ENCODE data around the gene NRIP1.

Gene NRIP1

GRCh38 chr21:15098181-15098580 is 33.4 kb upstream of the NRIP1 start:
- TF ChIP-seq CTCF (IDR thresholded peaks at IDR 0.05): no peak
- no peaks in the 10 kb centered on the region for H3K36me3 ChIP-seq

GRCh38 chr21:15097580-15097979 is 32.8 kb upstream of the NRIP1 start:
- H3K4me1 ChIP-seq (ENCODE audit: control insufficient read depth in 1 of 2, insufficient read depth in 1 of 2, low read depth in 1 of 2, low read length in 1 of 2): no peaks in the 10 kb centered on the region
- H3K4me3 ChIP-seq (ENCODE audit: low read depth in 1 of 2, low read length in 1 of 2): no peak overlapping the region
- no peak overlapping the region for H3K27ac ChIP-seq
- no peaks in the 10 kb centered on the region for H3K27me3 ChIP-seq
- no peaks in the 10 kb centered on the region for H3K9me3 ChIP-seq
- no peaks in the 10 kb centered on the region for H3K36me3 ChIP-seq
- TF ChIP-seq CTCF (IDR thresholded peaks at IDR 0.05): no peak

More at GRCh38 chr21:15098181-15098580, 33.4 kb upstream of the NRIP1 start:
- Histone ChIP-seq H3K27ac (no peak overlapping the region), H3K27me3 (no peaks in the 10 kb centered on the region), H3K4me1 (ENCODE audit: control insufficient read depth in 1 of 2, insufficient read depth in 1 of 2, low read depth in 1 of 2, low read length in 1 of 2) (no peaks in the 10 kb centered on the region), H3K4me3 (ENCODE audit: low read depth in 1 of 2, low read length in 1 of 2) (no peak overlapping the region), H3K9me3 (no peaks in the 10 kb centered on the region)

- H3K36me3 ChIP-seq: no peaks in the 10 kb centered on the region
- TF ChIP-seq CTCF (IDR thresholded peaks at IDR 0.05): no peak
- H3K4me3 ChIP-seq (ENCODE audit: low read depth in 1 of 2, low read length in 1 of 2): no peak overlapping the region
- no peaks in the 10 kb centered on the region for H3K27me3 ChIP-seq
- H3K9me3 ChIP-seq: no peaks in the 10 kb centered on the region
- no peak overlapping the region for H3K27ac ChIP-seq
- no peaks in the 10 kb centered on the region for H3K4me1 ChIP-seq (ENCODE audit: control insufficient read depth in 1 of 2, insufficient read depth in 1 of 2, low read depth in 1 of 2, low read length in 1 of 2)
These were observed 31.3 kb upstream of the NRIP1 start for GRCh38 chr21:15096146-15096545.

GRCh38 chr21:15095326-15095725 is 30.5 kb upstream of the NRIP1 start:
- H3K27ac ChIP-seq: no peak overlapping the region
- TF ChIP-seq CTCF (IDR thresholded peaks at IDR 0.05): no peak
- no peaks in the 10 kb centered on the region for H3K4me1 ChIP-seq (ENCODE audit: control insufficient read depth in 1 of 2, insufficient read depth in 1 of 2, low read depth in 1 of 2, low read length in 1 of 2)
- H3K36me3 ChIP-seq: no peaks in the 10 kb centered on the region
- no peak overlapping the region for H3K4me3 ChIP-seq (ENCODE audit: low read depth in 1 of 2, low read length in 1 of 2)
- no peaks in the 10 kb centered on the region for H3K27me3 ChIP-seq
- no peaks in the 10 kb centered on the region for H3K9me3 ChIP-seq

GRCh38 chr21:15094706-15095105 is 29.9 kb upstream of the NRIP1 start:
- Histone ChIP-seq H3K4me3 (ENCODE audit: low read depth in 1 of 2, low read length in 1 of 2) (no peak overlapping the region), H3K27me3 (no peaks in the 10 kb centered on the region), H3K9me3 (no peaks in the 10 kb centered on the region), H3K36me3 (no peaks in the 10 kb centered on the region), H3K4me1 (ENCODE audit: control insufficient read depth in 1 of 2, insufficient read depth in 1 of 2, low read depth in 1 of 2, low read length in 1 of 2) (no peaks in the 10 kb centered on the region), H3K27ac (no peak overlapping the region)
- TF ChIP-seq CTCF (IDR thresholded peaks at IDR 0.05): no peak

GRCh38 chr21:15093216-15093615 is 28.4 kb upstream of the NRIP1 start:
- no peak overlapping the region for H3K27ac ChIP-seq
- no peaks in the 10 kb centered on the region for H3K4me1 ChIP-seq (ENCODE audit: control insufficient read depth in 1 of 2, insufficient read depth in 1 of 2, low read depth in 1 of 2, low read length in 1 of 2)
- no peaks in the 10 kb centered on the region for H3K27me3 ChIP-seq
- no peak overlapping the region for H3K4me3 ChIP-seq (ENCODE audit: low read depth in 1 of 2, low read length in 1 of 2)
- H3K9me3 ChIP-seq: no peaks in the 10 kb centered on the region
- no peak for TF ChIP-seq CTCF (IDR thresholded peaks at IDR 0.05)
- no peaks in the 10 kb centered on the region for H3K36me3 ChIP-seq
